ENCODE measurements around the gene NVL. TPM values are rescaled to one million over a fixed set of nuclear protein-coding genes. Genes with fewer than 3 reads are reported as not detected.
"Not testable (repeated sequence)": the region's sequence is repeated elsewhere in the genome, so short reads cannot be mapped to it uniquely, and the experiment has no call there.

Gene NVL
- total and polyA plus RNA-seq, 4 donors: 15.7 to 28.5 (median 23.9) TPM

- peak overlapping the region in 1 of 2 donors; percentile 45 for H3K27ac ChIP-seq (ENCODE audit: low read depth in 1 of 2, low read length in 2 of 2)
- ATAC-seq (ENCODE audit: low FRiP score): no peak
- WGBS, 2 donors: 17 to 20% methylated on average over 9 of the region's 9 CpGs
These were observed 27.7 kb upstream of the NVL start for GRCh38 chr1:224357626-224358124.

GRCh38 chr1:224356685-224357625 lies 27.0 kb upstream of the NVL start, which contains the start of gene CNIH4:
Gene CNIH4, plus strand, starts transcription at chr1:224356879. Its CDS starts 46 bp downstream, at chr1:224356925.
- ATAC-seq (ENCODE audit: low FRiP score): peak; percentile 99
- peak within 1 kb of the TSS; percentile 47 to 68 for H3K27ac ChIP-seq (ENCODE audit: low read depth in 1 of 2, low read length in 2 of 2)
- H3K4me1 ChIP-seq (ENCODE audit: control insufficient read depth in 1 of 2, insufficient read depth in 2 of 2, low read length in 2 of 2): peaks cover 0 to 4% of the 10 kb centered on the region in 2 donors
- 0 to 1% methylated on average over 59 to 78 of the region's 78 CpGs for WGBS, 2 donors
- H3K4me3 ChIP-seq (ENCODE audit: low read length in 2 of 2): peak within 1 kb of the TSS; percentile 61 to 85
- no peaks in the 10 kb centered on the region for H3K36me3 ChIP-seq (ENCODE audit: control insufficient read depth in 1 of 2, insufficient read depth in 2 of 2, low read length in 1 of 2)
- H3K9me3 ChIP-seq (ENCODE audit: control insufficient read depth, low read length): no peaks in the 10 kb centered on the region
- intact Hi-C loops (cut with DNase I): loop anchor here in 1 of 2 donors (5.0 kb wide), 1 partner anchor 100 kb away; no protein-coding TSS in a partner anchor
- no peaks in the 10 kb centered on the region for H3K27me3 ChIP-seq (ENCODE audit: control insufficient read depth in 1 of 2, insufficient read depth in 2 of 2, low read length in 1 of 2)
- peak; percentile 95 for DNase-seq

More at GRCh38 chr1:224357626-224358124, 27.7 kb upstream of the NVL start:
- H3K9me3 ChIP-seq (ENCODE audit: control insufficient read depth, low read length): no peaks in the 10 kb centered on the region
- intact Hi-C loops (cut with DNase I): loop anchor here in 1 of 2 donors (5.0 kb wide), 1 partner anchor 100 kb away; no protein-coding TSS in a partner anchor
- peak overlapping the region; percentile 3 to 61 for H3K4me3 ChIP-seq (ENCODE audit: low read length in 2 of 2)
- DNase-seq: no peak
- no peaks in the 10 kb centered on the region for H3K27me3 ChIP-seq (ENCODE audit: control insufficient read depth in 1 of 2, insufficient read depth in 2 of 2, low read length in 1 of 2)
- H3K4me1 ChIP-seq (ENCODE audit: control insufficient read depth in 1 of 2, insufficient read depth in 2 of 2, low read length in 2 of 2): peaks cover 0 to 4% of the 10 kb centered on the region in 2 donors
- H3K36me3 ChIP-seq (ENCODE audit: control insufficient read depth in 1 of 2, insufficient read depth in 2 of 2, low read length in 1 of 2): no peaks in the 10 kb centered on the region

GRCh38 chr1:224353975-224354925 lies 24.3 kb upstream of the NVL start:
- Histone ChIP-seq H3K4me3 (ENCODE audit: low read length in 2 of 2) (no peak overlapping the region), H3K9me3 (ENCODE audit: control insufficient read depth, low read length) (no peaks in the 10 kb centered on the region), H3K4me1 (ENCODE audit: control insufficient read depth in 1 of 2, insufficient read depth in 2 of 2, low read length in 2 of 2) (peaks cover 0 to 4% of the 10 kb centered on the region in 2 donors), H3K27me3 (ENCODE audit: control insufficient read depth in 1 of 2, insufficient read depth in 2 of 2, low read length in 1 of 2) (no peaks in the 10 kb centered on the region), H3K36me3 (ENCODE audit: control insufficient read depth in 1 of 2, insufficient read depth in 2 of 2, low read length in 1 of 2) (no peaks in the 10 kb centered on the region), H3K27ac (ENCODE audit: low read depth in 1 of 2, low read length in 2 of 2) (no peak overlapping the region)
- intact Hi-C loops (cut with DNase I): no loop called here
- ATAC-seq (ENCODE audit: low FRiP score) (no peak), DNase-seq (no peak)
- 63 to 65% methylated on average over 5 of the region's 5 CpGs for WGBS, 2 donors

GRCh38 chr1:224352436-224353085 lies 22.6 kb upstream of the NVL start:
- H3K4me3 ChIP-seq (ENCODE audit: low read length in 2 of 2); ATAC-seq (ENCODE audit: low FRiP score); H3K36me3 ChIP-seq (ENCODE audit: control insufficient read depth in 1 of 2, insufficient read depth in 2 of 2, low read length in 1 of 2); H3K27ac ChIP-seq (ENCODE audit: low read depth in 1 of 2, low read length in 2 of 2); intact Hi-C loops (cut with DNase I); H3K4me1 ChIP-seq (ENCODE audit: control insufficient read depth in 1 of 2, insufficient read depth in 2 of 2, low read length in 2 of 2); H3K27me3 ChIP-seq (ENCODE audit: control insufficient read depth in 1 of 2, insufficient read depth in 2 of 2, low read length in 1 of 2); H3K9me3 ChIP-seq (ENCODE audit: control insufficient read depth, low read length); DNase-seq: not testable (repeated sequence)
- WGBS, 2 donors: 92 to 94% methylated on average over 42 to 49 of the region's 49 CpGs

GRCh38 chr1:224349716-224350115 lies 19.7 kb upstream of the NVL start:
- H3K27me3 ChIP-seq (ENCODE audit: control insufficient read depth in 1 of 2, insufficient read depth in 2 of 2, low read length in 1 of 2); H3K27ac ChIP-seq (ENCODE audit: low read depth in 1 of 2, low read length in 2 of 2); H3K4me1 ChIP-seq (ENCODE audit: control insufficient read depth in 1 of 2, insufficient read depth in 2 of 2, low read length in 2 of 2); ATAC-seq (ENCODE audit: low FRiP score); DNase-seq; H3K9me3 ChIP-seq (ENCODE audit: control insufficient read depth, low read length); H3K4me3 ChIP-seq (ENCODE audit: low read length in 2 of 2); intact Hi-C loops (cut with DNase I); H3K36me3 ChIP-seq (ENCODE audit: control insufficient read depth in 1 of 2, insufficient read depth in 2 of 2, low read length in 1 of 2): not testable (repeated sequence)
- WGBS, 2 donors: 90 to 94% methylated on average over 30 of the region's 30 CpGs

- no peak overlapping the region for H3K27ac ChIP-seq (ENCODE audit: low read depth in 1 of 2, low read length in 2 of 2)
- no peak overlapping the region for H3K4me3 ChIP-seq (ENCODE audit: low read length in 2 of 2)
- H3K36me3 ChIP-seq (ENCODE audit: control insufficient read depth in 1 of 2, insufficient read depth in 2 of 2, low read length in 1 of 2): no peaks in the 10 kb centered on the region
- no peak for ATAC-seq (ENCODE audit: low FRiP score)
- intact Hi-C loops (cut with DNase I): no loop called here
- DNase-seq: no peak
- no peaks in the 10 kb centered on the region for H3K4me1 ChIP-seq (ENCODE audit: control insufficient read depth in 1 of 2, insufficient read depth in 2 of 2, low read length in 2 of 2)
- peaks cover 1% of the 10 kb centered on the region for H3K9me3 ChIP-seq (ENCODE audit: control insufficient read depth, low read length)
- 55 to 67% methylated on average over 2 of the region's 2 CpGs for WGBS, 2 donors
- no peaks in the 10 kb centered on the region for H3K27me3 ChIP-seq (ENCODE audit: control insufficient read depth in 1 of 2, insufficient read depth in 2 of 2, low read length in 1 of 2)
These were observed 18.2 kb upstream of the NVL start for GRCh38 chr1:224348137-224348536.

- Histone ChIP-seq H3K4me3 (ENCODE audit: low read length in 2 of 2) (no peak overlapping the region), H3K36me3 (ENCODE audit: control insufficient read depth in 1 of 2, insufficient read depth in 2 of 2, low read length in 1 of 2) (no peaks in the 10 kb centered on the region), H3K27me3 (ENCODE audit: control insufficient read depth in 1 of 2, insufficient read depth in 2 of 2, low read length in 1 of 2) (no peaks in the 10 kb centered on the region), H3K4me1 (ENCODE audit: control insufficient read depth in 1 of 2, insufficient read depth in 2 of 2, low read length in 2 of 2) (no peaks in the 10 kb centered on the region), H3K27ac (ENCODE audit: low read depth in 1 of 2, low read length in 2 of 2) (no peak overlapping the region), H3K9me3 (ENCODE audit: control insufficient read depth, low read length) (peaks cover 1% of the 10 kb centered on the region)
- DNase-seq (no peak), ATAC-seq (ENCODE audit: low FRiP score) (no peak)
- 41 to 53% methylated on average over 3 of the region's 3 CpGs for WGBS, 2 donors
- intact Hi-C loops (cut with DNase I): no loop called here
These were observed 13.7 kb upstream of the NVL start for GRCh38 chr1:224343679-224344078.
